ENCODE results near the gene TNNT1. TPM values are rescaled to one million over a fixed set of nuclear protein-coding genes. Genes with fewer than 3 reads are reported as not detected.
A peak's percentile ranks its signal among the peaks of the same experiment; 100 is the strongest.

TNNT1 gene
- total and polyA plus RNA-seq, 8 donors, result 1.1 to 4.3 (median 1.6) TPM; not detected in 1

DNA sequence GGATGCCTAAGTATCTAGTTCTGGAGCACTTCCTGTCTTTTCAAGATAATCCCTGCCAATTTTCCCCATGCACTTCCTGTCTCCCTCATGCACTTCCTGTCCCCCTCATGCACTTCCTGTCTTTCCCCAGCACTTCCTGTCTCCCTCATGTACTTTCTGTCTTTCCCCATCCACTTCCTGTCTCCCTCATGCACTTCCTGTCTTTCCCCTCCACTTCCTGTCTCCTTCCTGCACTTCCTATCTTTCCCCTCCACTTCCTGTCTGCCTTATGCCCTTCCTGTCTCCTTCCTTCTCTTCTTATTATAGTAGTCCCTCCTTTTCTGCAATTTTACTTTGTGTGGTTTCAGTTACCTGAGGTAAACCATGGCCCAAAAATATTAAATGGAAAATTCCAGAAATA is 3.0 kb upstream of the TNNT1 start:
- Histone ChIP-seq H3K4me3 (no peak overlapping the region), H3K9me3 (peaks cover 0 to 3% of the 10 kb centered on the region in 2 donors), H3K27ac (peak overlapping the region in 1 of 2 donors; percentile 57), H3K4me1 (peaks cover 0 to 9% of the 10 kb centered on the region in 2 donors), H3K36me3 (no peaks in the 10 kb centered on the region), H3K27me3 (peaks cover 34 to 64% of the 10 kb centered on the region in 2 donors)
- TF ChIP-seq, protein P1, sequence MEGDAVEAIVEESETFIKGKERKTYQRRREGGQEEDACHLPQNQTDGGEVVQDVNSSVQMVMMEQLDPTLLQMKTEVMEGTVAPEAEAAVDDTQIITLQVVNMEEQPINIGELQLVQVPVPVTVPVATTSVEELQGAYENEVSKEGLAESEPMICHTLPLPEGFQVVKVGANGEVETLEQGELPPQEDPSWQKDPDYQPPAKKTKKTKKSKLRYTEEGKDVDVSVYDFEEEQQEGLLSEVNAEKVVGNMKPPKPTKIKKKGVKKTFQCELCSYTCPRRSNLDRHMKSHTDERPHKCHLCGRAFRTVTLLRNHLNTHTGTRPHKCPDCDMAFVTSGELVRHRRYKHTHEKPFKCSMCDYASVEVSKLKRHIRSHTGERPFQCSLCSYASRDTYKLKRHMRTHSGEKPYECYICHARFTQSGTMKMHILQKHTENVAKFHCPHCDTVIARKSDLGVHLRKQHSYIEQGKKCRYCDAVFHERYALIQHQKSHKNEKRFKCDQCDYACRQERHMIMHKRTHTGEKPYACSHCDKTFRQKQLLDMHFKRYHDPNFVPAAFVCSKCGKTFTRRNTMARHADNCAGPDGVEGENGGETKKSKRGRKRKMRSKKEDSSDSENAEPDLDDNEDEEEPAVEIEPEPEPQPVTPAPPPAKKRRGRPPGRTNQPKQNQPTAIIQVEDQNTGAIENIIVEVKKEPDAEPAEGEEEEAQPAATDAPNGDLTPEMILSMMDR (IDR thresholded peaks at IDR 0.05), result no peak
- DNase-seq, result no peak
- intact Hi-C loops (cut with DNase I), result no loop called here
- no peak for ATAC-seq

GRCh38 chr19:55147545-55148251 is 1.3 kb downstream of the TNNT1 start:
- Histone ChIP-seq H3K9me3 (peaks cover 0 to 3% of the 10 kb centered on the region in 2 donors), H3K4me1 (peaks cover 0 to 16% of the 10 kb centered on the region in 2 donors), H3K27me3 (peaks cover 50 to 74% of the 10 kb centered on the region in 2 donors), H3K27ac (no peak overlapping the region), H3K36me3 (no peaks in the 10 kb centered on the region), H3K4me3 (no peak overlapping the region)
- intact Hi-C loops (cut with DNase I), result no loop called here
- no peak for DNase-seq
- TF ChIP-seq, protein P1 (IDR thresholded peaks at IDR 0.05), result no peak
- ATAC-seq, result no peak

GRCh38 chr19:55146705-55147273 is 2.2 kb downstream of the TNNT1 start:
- DNase-seq (no peak), ATAC-seq (peak; percentile 46)
- peaks cover 0 to 16% of the 10 kb centered on the region in 2 donors for H3K4me1 ChIP-seq
- TF ChIP-seq, protein P1 (IDR thresholded peaks at IDR 0.05), result no peak
- intact Hi-C loops (cut with DNase I), result no loop called here
- no peak overlapping the region for H3K27ac ChIP-seq
- H3K4me3 ChIP-seq, result no peak overlapping the region
- peaks cover 54 to 82% of the 10 kb centered on the region in 2 donors for H3K27me3 ChIP-seq
- no peaks in the 10 kb centered on the region for H3K9me3 ChIP-seq
- H3K36me3 ChIP-seq, result no peaks in the 10 kb centered on the region

DNA sequence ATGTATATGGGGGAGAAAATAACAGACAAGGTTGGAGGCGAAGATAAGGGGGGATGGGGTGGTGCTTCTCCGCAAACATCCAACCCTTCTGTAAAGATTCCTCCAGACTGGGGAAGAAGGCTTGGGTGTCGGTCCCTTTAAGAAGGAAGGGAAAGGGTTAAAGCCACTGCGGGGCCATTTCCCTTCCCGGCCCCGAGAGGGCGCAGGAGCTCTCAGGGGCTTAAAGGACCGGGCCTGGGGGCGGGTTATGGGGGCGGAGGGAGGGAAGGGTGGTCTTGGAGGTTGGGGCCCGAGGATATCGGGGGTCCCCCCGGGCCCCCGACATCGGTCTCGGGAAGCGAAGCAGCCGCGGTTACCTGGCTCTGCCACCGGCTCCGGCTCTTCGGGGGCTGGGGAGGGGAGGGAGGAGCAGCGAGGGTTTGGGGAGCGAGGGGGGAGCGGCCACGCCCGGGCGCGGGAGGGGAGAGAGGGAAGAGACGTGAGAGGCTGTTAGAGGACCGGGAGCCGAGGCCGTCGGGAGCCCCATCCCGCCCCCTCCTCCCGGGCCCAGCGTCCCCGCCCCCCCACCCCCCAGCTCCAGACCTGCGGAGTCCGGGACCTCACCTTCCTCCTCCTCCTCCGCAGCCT is 2.8 kb downstream of the TNNT1 start:
- peaks cover under 1 to 16% of the 10 kb centered on the region in 2 donors for H3K4me1 ChIP-seq
- H3K36me3 ChIP-seq, result no peaks in the 10 kb centered on the region
- ATAC-seq, result peak; percentile 17
- H3K4me3 ChIP-seq, result no peak overlapping the region
- no peak for DNase-seq
- intact Hi-C loops (cut with DNase I), result no loop called here
- TF ChIP-seq, protein P1 (IDR thresholded peaks at IDR 0.05), result no peak
- peaks cover 58 to 88% of the 10 kb centered on the region in 2 donors for H3K27me3 ChIP-seq
- no peaks in the 10 kb centered on the region for H3K9me3 ChIP-seq
- no peak overlapping the region for H3K27ac ChIP-seq

- intact Hi-C loops (cut with DNase I), result no loop called here
- Histone ChIP-seq H3K27me3 (peaks cover 62 to 97% of the 10 kb centered on the region in 2 donors), H3K9me3 (no peaks in the 10 kb centered on the region), H3K27ac (no peak overlapping the region), H3K4me1 (peaks cover 3 to 16% of the 10 kb centered on the region in 2 donors), H3K36me3 (no peaks in the 10 kb centered on the region), H3K4me3 (no peak overlapping the region)
- ATAC-seq, result peak; percentile 39
- TF ChIP-seq, protein P1 (IDR thresholded peaks at IDR 0.05), result no peak
- DNase-seq, result no peak
Measured at GRCh38 chr19:55145232-55145631, 3.8 kb downstream of the TNNT1 start.
